IMR-90 (cell line): ENCODE data around the gene HSD17B11. TPM values are rescaled to one million over a fixed set of nuclear protein-coding genes. Genes with fewer than 3 reads are reported as not detected.

Experiments used
- ATAC-seq: fragments of 200-7000 bp; cut with Tn5 transposase; 2 replicates; pipeline ENCODE4 v1.9.1; 2020; ENCODE audit warnings: low read depth, mild to moderate bottlenecking, moderate library complexity
- BruUV-seq: library from RNA; stranded (reverse); fragments of 400-500 nt; replicated peaks from 2 replicates; lab custom pipeline; 2021; lab: Mats Ljungman, UMichigan
- CTCF ChIA-PET: fragments of 300-600 bp; formaldehyde crosslinking; extraction: SDS; loops from one replicate; lab custom pipeline; 2021; ENCODE audit warnings: antibody characterized with exemption; lab: Yijun Ruan, JAX
- POLR2A ChIA-PET: fragments of 300-600 bp; sonication (Branson Sonifier 250); formaldehyde crosslinking; loops from one replicate; lab custom pipeline; 2022; ENCODE audit warnings: antibody characterized with exemption; ENCODE audit not compliant: unreplicated experiment; lab: Charles Lee
- DNase-seq: peaks from one replicate; pipeline ENCODE4 v3.0.0; 2013
- H2AFZ ChIP-seq: replicated peaks from 2 replicates; pipeline ENCODE3; 2013; ENCODE audit warnings: low read length, mild to moderate bottlenecking; ENCODE audit not compliant: poor library complexity
- H2AK5ac ChIP-seq: 2 replicates; pipeline ENCODE4 v1.6.1; 2013; ENCODE audit warnings: low read depth, low read length, inconsistent platforms
- H2AK9ac ChIP-seq: replicated peaks from 2 replicates; pipeline ENCODE3; 2013; ENCODE audit warnings: mild to moderate bottlenecking, low read depth, low read length, moderate library complexity; ENCODE audit not compliant: poor library complexity
- H2BK120ac ChIP-seq: 2 replicates; pipeline ENCODE4 v1.6.1; 2013; ENCODE audit warnings: low read depth, low read length, inconsistent platforms
- H2BK15ac ChIP-seq: 3 replicates; pipeline ENCODE4 v1.6.1; 2013; ENCODE audit warnings: low read depth, low read length, inconsistent platforms
- H2BK20ac ChIP-seq: 2 replicates; pipeline ENCODE4 v1.6.1; 2013; ENCODE audit warnings: low read depth, mild to moderate bottlenecking, inconsistent platforms, low read length, moderate library complexity
- H2BK5ac ChIP-seq: 2 replicates; pipeline ENCODE4 v1.6.1; 2013; ENCODE audit warnings: mild to moderate bottlenecking, low read depth, low read length, inconsistent platforms; ENCODE audit not compliant: poor library complexity, severe bottlenecking
- H3K14ac ChIP-seq: replicated peaks from 2 replicates; pipeline ENCODE4 v1.6.1; 2013; ENCODE audit warnings: low read depth, low read length, inconsistent platforms
- H3K18ac ChIP-seq: 2 replicates; pipeline ENCODE4 v1.6.1; 2013; ENCODE audit warnings: low read depth, low read length, control low read depth
- H3K23ac ChIP-seq: 2 replicates; pipeline ENCODE4 v1.6.1; 2013; ENCODE audit warnings: low read depth, low read length, inconsistent platforms
- H3K27ac ChIP-seq: 2 replicates; pipeline ENCODE4 v1.5.1; 2013; ENCODE audit warnings: mild to moderate bottlenecking, control low read depth, low read length; ENCODE audit not compliant: insufficient read depth
- H3K27me3 ChIP-seq: 2 replicates; pipeline ENCODE4 v1.6.1; 2013; ENCODE audit warnings: low read length; ENCODE audit not compliant: control insufficient read depth, insufficient read depth
- H3K36me3 ChIP-seq: 2 replicates; pipeline ENCODE4 v1.6.1; 2013; ENCODE audit warnings: low read length, mixed read lengths; ENCODE audit not compliant: control insufficient read depth, insufficient read depth
- H3K4ac ChIP-seq: 2 replicates; pipeline ENCODE4 v1.6.1; 2013; ENCODE audit warnings: low read depth, low read length, inconsistent platforms
- H3K4me1 ChIP-seq: 2 replicates; pipeline ENCODE4 v1.6.1; 2013; ENCODE audit warnings: low read length, mixed read lengths; ENCODE audit not compliant: control insufficient read depth, insufficient read depth
- H3K4me2 ChIP-seq: 2 replicates; pipeline ENCODE4 v1.6.1; 2013; ENCODE audit warnings: low read depth, mild to moderate bottlenecking, control low read depth, low read length, moderate library complexity
- H3K4me3 ChIP-seq: 2 replicates; pipeline ENCODE4 v1.5.1; 2013; ENCODE audit warnings: low read depth, mild to moderate bottlenecking, control low read depth, low read length, moderate library complexity; ENCODE audit not compliant: insufficient read depth
- H3K56ac ChIP-seq: 2 replicates; pipeline ENCODE4 v1.6.1; 2013; ENCODE audit warnings: low read length, inconsistent platforms; ENCODE audit not compliant: insufficient read depth; ENCODE audit errors: extremely low read depth
- H3K79me1 ChIP-seq, 2 experiments: 2 replicates each; pipeline ENCODE4 v1.6.1; 2013; ENCODE audit warnings: low read length in 2 of 2, inconsistent platforms in 1 of 2, low read depth in 1 of 2
- H3K9ac ChIP-seq: 2 replicates; pipeline ENCODE4 v1.6.1; 2013; ENCODE audit warnings: low read depth, low read length, control low read depth
- H3K9me1 ChIP-seq: 2 replicates; pipeline ENCODE4 v1.6.1; 2013; ENCODE audit warnings: low read length, inconsistent platforms; ENCODE audit not compliant: insufficient read depth
- H3K9me3 ChIP-seq: 2 replicates; pipeline ENCODE4 v1.6.1; 2013; ENCODE audit warnings: low read length; ENCODE audit not compliant: control insufficient read depth, insufficient read depth
- H4K20me1 ChIP-seq: 2 replicates; pipeline ENCODE4 v1.6.1; 2013; ENCODE audit warnings: low read length, inconsistent platforms; ENCODE audit not compliant: insufficient read depth
- H4K5ac ChIP-seq: 2 replicates; pipeline ENCODE4 v1.6.1; 2013; ENCODE audit warnings: mild to moderate bottlenecking, low read depth, low read length, control low read depth
- H4K8ac ChIP-seq, 2 experiments: 2 replicates each; pipeline ENCODE4 v1.6.1; 2013; ENCODE audit warnings: low read depth in 2 of 2, low read length in 2 of 2, control low read depth in 1 of 2, inconsistent platforms in 1 of 2
- H4K91ac ChIP-seq: 2 replicates; pipeline ENCODE4 v1.6.1; 2013; ENCODE audit warnings: low read depth, low read length, inconsistent platforms; ENCODE audit not compliant: insufficient read depth
- BHLHE40 ChIP-seq: fragments of 150-350 bp; IDR thresholded peaks from 2 replicates; pipeline ENCODE4 v1.6.1; 2016; ENCODE audit warnings: mild to moderate bottlenecking, low read depth, low read length
- CEBPB ChIP-seq: IDR thresholded peaks from 2 replicates; pipeline ENCODE4 v1.6.1; 2012; ENCODE audit warnings: low read depth, low read length, improper control_type of control experiment
- CHD1 ChIP-seq: IDR thresholded peaks from 2 replicates; pipeline ENCODE4 v1.6.1; 2012; ENCODE audit warnings: low read depth, low read length, improper control_type of control experiment
- CTCF ChIP-seq: conservative IDR thresholded peaks from 2 replicates; pipeline ENCODE4 v1.5.1; 2012; ENCODE audit warnings: mild to moderate bottlenecking, low read depth, low read length, improper control_type of control experiment
- ELK1 ChIP-seq: fragments of 150-350 bp; IDR thresholded peaks from 2 replicates; pipeline ENCODE4 v1.6.1; 2016; ENCODE audit warnings: low read depth, mild to moderate bottlenecking, low read length, moderate library complexity, borderline replicate concordance
- FOS ChIP-seq: fragments of 150-350 bp; IDR thresholded peaks from 2 replicates; pipeline ENCODE4 v1.6.1; 2016; ENCODE audit warnings: low read depth, low read length
- MAFK ChIP-seq: IDR thresholded peaks from 2 replicates; pipeline ENCODE4 v1.6.1; 2012; ENCODE audit warnings: low read depth, low read length, improper control_type of control experiment
- MAZ ChIP-seq: IDR thresholded peaks from 2 replicates; pipeline ENCODE4 v1.6.1; 2012; ENCODE audit warnings: low read depth, mild to moderate bottlenecking, low read length, improper control_type of control experiment, moderate library complexity, borderline replicate concordance
- MXI1 ChIP-seq: IDR thresholded peaks from 2 replicates; pipeline ENCODE4 v1.6.1; 2012; ENCODE audit warnings: low read depth, mild to moderate bottlenecking, low read length, moderate library complexity, borderline replicate concordance
- NFE2L2 ChIP-seq: fragments of 150-350 bp; IDR thresholded peaks from 2 replicates; pipeline ENCODE4 v1.6.1; 2016; ENCODE audit warnings: low read depth, mild to moderate bottlenecking, low read length
- POLR2A ChIP-seq: IDR thresholded peaks from 2 replicates; pipeline ENCODE4 v1.6.1; 2012; ENCODE audit warnings: mild to moderate bottlenecking, low read depth, low read length
- RAD21 ChIP-seq: IDR thresholded peaks from 2 replicates; pipeline ENCODE4 v1.6.1; 2012; ENCODE audit warnings: low read length, improper control_type of control experiment
- RCOR1 ChIP-seq: IDR thresholded peaks from 2 replicates; pipeline ENCODE4 v1.6.1; 2012; ENCODE audit warnings: mild to moderate bottlenecking, low read length, improper control_type of control experiment; ENCODE audit not compliant: insufficient replicate concordance
- RFX5 ChIP-seq: IDR thresholded peaks from 2 replicates; pipeline ENCODE4 v1.8.0; 2012; ENCODE audit warnings: low read depth, mild to moderate bottlenecking, low read length, moderate library complexity
- WGBS, 2 experiments: methylation state at CpG; one replicate each; pipeline versions ENCODE4 v1.1.5 to v1.1.7; 2013; ENCODE audit warnings: missing lambda C conversion rate in 2 of 2; ENCODE audit not compliant: insufficient read length in 1 of 2; ENCODE audit errors: extremely low coverage in 2 of 2; 5-methylcytosine and 5-hydroxymethylcytosine counted together
- dilution Hi-C: fragments of 300-500 bp; cut with HindIII; formaldehyde crosslinking; loops from one replicate; pipeline ENCODE4 v1.14.3; 2018; ENCODE audit warnings: low sequenced_read_pairs; ENCODE audit not compliant: unreplicated experiment
- in situ Hi-C: fragments of 300-500 bp; cut with MboI; formaldehyde crosslinking; loops from 3 replicates; pipeline ENCODE4 v1.14.3; 2019; ENCODE audit warnings: low sequenced_read_pairs, inconsistent platforms, mixed read lengths
- intact Hi-C: fragments of 100-400 bp; cut with micrococcal nuclease; formaldehyde crosslinking; loops from 2 replicates; pipeline ENCODE4 v1.10.0; 2022
- polyA plus RNA-seq, 3 experiments: library from polyadenylated mRNA; depleted of rRNA; stranded (reverse); fragments of >200 nt; gene quantifications; 2 replicates each; pipeline ENCODE4 v1.2.3, GENCODE V29; 2012; ENCODE audit warnings: low replicate concordance in 1 of 3
- total RNA-seq: library from RNA; depleted of rRNA; stranded (reverse); fragments of >200 nt; gene quantifications from 2 replicates; pipeline ENCODE4 v1.2.3, GENCODE V29; 2012

Gene HSD17B11
- total and polyA plus RNA-seq, 2 of the 4 experiments (the other 2 are of a cell fraction) = 11.3 to 12.0 TPM

- Histone ChIP-seq H3K27ac (no peak overlapping the region), H3K27me3 (no peaks in the 10 kb centered on the region), H3K79me1 (peaks cover 24 to 47% of the 10 kb centered on the region in 2 experiments), H2AK5ac (no peak overlapping the region), H3K4me3 (no peak overlapping the region), H3K4me1 (peaks cover 2% of the 10 kb centered on the region; the same call in 1 of the 2 replicates), H3K4ac (no peak overlapping the region), H2BK5ac (no peak overlapping the region), H3K36me3 (no peaks in the 10 kb centered on the region), H3K9ac (no peak overlapping the region), H2BK15ac (no peak overlapping the region), H3K23ac (no peak overlapping the region), H2AK9ac (no peak overlapping the region), H2AFZ (no peak overlapping the region), H3K18ac (no peak overlapping the region), H3K9me3 (no peaks in the 10 kb centered on the region), H3K56ac (no peak overlapping the region), H4K5ac (no peak overlapping the region), H4K8ac (no peak overlapping the region), H4K20me1 (peaks cover 7% of the 10 kb centered on the region; the same call in 1 of the 2 replicates), H2BK20ac (no peak overlapping the region), H3K14ac (no peak overlapping the region), H3K9me1 (no peaks in the 10 kb centered on the region; the same call in 1 of the 2 replicates), H3K4me2 (no peak overlapping the region), H4K91ac (no peak overlapping the region), H2BK120ac (no peak overlapping the region)
- POLR2A ChIA-PET = no interaction called here
- CTCF ChIA-PET = interaction anchor here (0.6 kb wide), 1 partner anchor 181 kb away, joined by 4 read pairs; no protein-coding TSS in a partner anchor
- dilution Hi-C loops (no loop called here), in situ Hi-C loops (no loop called here), intact Hi-C loops (no loop called here)
- DNase-seq (no peak), ATAC-seq (no peak)
- no TSS peak for BruUV-seq
- TF ChIP-seq ELK1 (no peak), NFE2L2 (no peak), RFX5 (no peak), RCOR1 (no peak), RAD21 (no peak), BHLHE40 (no peak), POLR2A (no peak), CHD1 (no peak), MAFK (no peak), MAZ (no peak), FOS (no peak), CTCF (no peak), CEBPB (no peak), MXI1 (no peak)
- WGBS, 2 experiments = no CpG with 5 or more reads among the region's 3 CpGs
Measured at GRCh38 chr4:87426865-87427517, 36.0 kb upstream of the HSD17B11 start.
